Measurements from ENCODE around the gene MAP7D1. TPM values are rescaled to one million over a fixed set of nuclear protein-coding genes. Genes with fewer than 3 reads are reported as not detected.

The MAP7D1 gene
- total RNA-seq = 106 and 132 TPM in 2 replicates

DNA sequence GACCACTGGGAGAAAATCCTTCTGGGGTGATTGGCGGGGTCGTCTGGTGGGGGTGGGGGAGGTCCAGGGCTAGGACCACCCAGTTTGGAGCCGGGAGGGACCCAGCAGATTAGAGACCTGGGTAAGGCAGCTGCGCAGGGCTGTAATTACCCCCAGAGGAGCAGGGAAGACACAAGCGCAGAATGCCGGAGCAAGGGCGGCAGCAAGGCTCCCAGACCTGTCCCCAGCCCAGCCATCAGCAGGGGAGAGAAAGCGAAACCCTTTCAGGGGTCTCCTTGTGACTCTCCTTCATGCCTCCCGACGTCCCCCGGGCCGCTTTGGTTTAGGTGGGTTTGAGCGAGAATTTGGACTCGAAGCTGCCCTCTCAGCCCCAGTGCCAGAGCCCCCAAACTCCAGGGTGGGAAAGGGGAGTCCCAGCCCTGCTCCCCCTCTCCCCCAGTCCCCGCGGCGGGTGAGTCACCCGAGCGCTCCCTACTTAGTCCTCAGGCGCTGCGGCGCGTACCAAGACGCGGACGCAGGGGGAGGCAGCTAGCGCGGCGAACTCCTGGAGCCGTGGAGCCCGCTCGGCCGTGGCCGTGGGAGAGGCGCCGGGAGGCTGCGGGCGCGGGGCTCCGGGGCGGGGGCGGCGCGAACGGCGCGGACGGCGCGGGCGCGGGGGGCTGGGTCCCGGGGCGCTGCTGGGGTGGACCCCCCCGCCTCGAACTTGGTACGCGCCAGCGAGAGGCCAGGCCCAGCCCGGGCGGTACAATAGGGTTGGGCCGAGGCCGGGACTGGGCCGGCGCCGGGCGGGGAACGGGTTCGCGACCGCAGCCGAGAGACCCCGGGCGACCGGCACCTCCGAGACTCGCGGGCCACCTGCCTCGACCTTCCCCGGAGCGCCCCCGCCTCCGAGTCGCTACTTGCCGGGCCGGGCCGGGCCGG lies at the start of gene MAP7D1:
MAP7D1 (plus strand) TSS at position 753 of the 921 bp plus-strand sequence. CDS start 258 bp downstream, outside the sequence.
- H3K4me1 ChIP-seq (ENCODE audit: insufficient read depth, low read length) = peaks cover 53% of the 10 kb centered on the region

DNA sequence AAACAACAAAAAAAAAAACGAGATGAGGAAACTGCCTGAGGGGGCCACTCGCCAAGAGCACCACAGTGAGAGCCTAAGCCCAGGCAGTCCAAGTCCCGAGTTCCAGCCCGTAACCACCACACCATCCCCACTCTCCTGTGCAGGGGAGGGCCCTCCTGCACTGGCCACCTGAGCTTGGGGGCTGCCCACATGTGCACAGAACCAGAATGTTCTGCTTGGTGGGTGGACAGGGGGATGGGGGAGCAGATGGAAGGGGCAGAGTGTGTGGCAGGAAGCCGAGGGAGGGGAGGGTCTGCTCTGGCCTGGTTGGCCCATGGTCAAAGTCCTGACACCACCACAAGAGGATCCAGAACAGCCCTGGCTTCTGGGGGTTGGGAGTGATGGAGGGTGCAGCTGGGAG lies 49.7 kb upstream of the MAP7D1 start:
- Histone ChIP-seq H3K9me3 (ENCODE audit: low read depth, low read length) (no peaks in the 10 kb centered on the region), H3K27ac (ENCODE audit: low read depth, low read length) (no peak overlapping the region), H3K4me2 (ENCODE audit: insufficient read depth, low read length) (no peak overlapping the region), H3K27me3 (ENCODE audit: insufficient read depth, low read length) (no peaks in the 10 kb centered on the region), H3K4me3 (ENCODE audit: insufficient read depth, low read length) (no peak overlapping the region), H3K79me2 (ENCODE audit: insufficient read depth, low read length) (no peaks in the 10 kb centered on the region), H3K36me3 (ENCODE audit: insufficient read depth, low read length) (no peaks in the 10 kb centered on the region), H3K4me1 (ENCODE audit: insufficient read depth, low read length) (peaks cover 18% of the 10 kb centered on the region), H2AFZ (ENCODE audit: low read length) (no peak overlapping the region), H4K20me1 (ENCODE audit: insufficient read depth, low read length) (no peaks in the 10 kb centered on the region)
- TF ChIP-seq, protein P1, sequence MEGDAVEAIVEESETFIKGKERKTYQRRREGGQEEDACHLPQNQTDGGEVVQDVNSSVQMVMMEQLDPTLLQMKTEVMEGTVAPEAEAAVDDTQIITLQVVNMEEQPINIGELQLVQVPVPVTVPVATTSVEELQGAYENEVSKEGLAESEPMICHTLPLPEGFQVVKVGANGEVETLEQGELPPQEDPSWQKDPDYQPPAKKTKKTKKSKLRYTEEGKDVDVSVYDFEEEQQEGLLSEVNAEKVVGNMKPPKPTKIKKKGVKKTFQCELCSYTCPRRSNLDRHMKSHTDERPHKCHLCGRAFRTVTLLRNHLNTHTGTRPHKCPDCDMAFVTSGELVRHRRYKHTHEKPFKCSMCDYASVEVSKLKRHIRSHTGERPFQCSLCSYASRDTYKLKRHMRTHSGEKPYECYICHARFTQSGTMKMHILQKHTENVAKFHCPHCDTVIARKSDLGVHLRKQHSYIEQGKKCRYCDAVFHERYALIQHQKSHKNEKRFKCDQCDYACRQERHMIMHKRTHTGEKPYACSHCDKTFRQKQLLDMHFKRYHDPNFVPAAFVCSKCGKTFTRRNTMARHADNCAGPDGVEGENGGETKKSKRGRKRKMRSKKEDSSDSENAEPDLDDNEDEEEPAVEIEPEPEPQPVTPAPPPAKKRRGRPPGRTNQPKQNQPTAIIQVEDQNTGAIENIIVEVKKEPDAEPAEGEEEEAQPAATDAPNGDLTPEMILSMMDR (IDR thresholded peaks at IDR 0.05; ENCODE audit: extremely low read depth, low read depth, low read length) = no peak
- no peak for DNase-seq (ENCODE audit: insufficient read length, low spot score, missing footprints)

More for the DNA sequence above, at the start of gene MAP7D1:
- H3K36me3 ChIP-seq (ENCODE audit: insufficient read depth, low read length) = peaks cover 21% of the 10 kb centered on the region
- no peaks in the 10 kb centered on the region for H3K9me3 ChIP-seq (ENCODE audit: low read depth, low read length)
- peak; percentile 98 for DNase-seq (ENCODE audit: insufficient read length, low spot score, missing footprints)
- H2AFZ ChIP-seq (ENCODE audit: low read length) = peak within 1 kb of the TSS; percentile 87
- peaks cover 56% of the 10 kb centered on the region for H3K79me2 ChIP-seq (ENCODE audit: insufficient read depth, low read length)
- TF ChIP-seq, protein P1 (IDR thresholded peaks at IDR 0.05; ENCODE audit: extremely low read depth, low read depth, low read length) = no peak
- H3K27me3 ChIP-seq (ENCODE audit: insufficient read depth, low read length) = no peaks in the 10 kb centered on the region
- H3K4me2 ChIP-seq (ENCODE audit: insufficient read depth, low read length) = peak within 1 kb of the TSS; percentile 97
- peak within 1 kb of the TSS; percentile 96 for H3K27ac ChIP-seq (ENCODE audit: low read depth, low read length)
- H4K20me1 ChIP-seq (ENCODE audit: insufficient read depth, low read length) = peaks cover 39% of the 10 kb centered on the region
- peak within 1 kb of the TSS; percentile 98 for H3K4me3 ChIP-seq (ENCODE audit: insufficient read depth, low read length)

DNA sequence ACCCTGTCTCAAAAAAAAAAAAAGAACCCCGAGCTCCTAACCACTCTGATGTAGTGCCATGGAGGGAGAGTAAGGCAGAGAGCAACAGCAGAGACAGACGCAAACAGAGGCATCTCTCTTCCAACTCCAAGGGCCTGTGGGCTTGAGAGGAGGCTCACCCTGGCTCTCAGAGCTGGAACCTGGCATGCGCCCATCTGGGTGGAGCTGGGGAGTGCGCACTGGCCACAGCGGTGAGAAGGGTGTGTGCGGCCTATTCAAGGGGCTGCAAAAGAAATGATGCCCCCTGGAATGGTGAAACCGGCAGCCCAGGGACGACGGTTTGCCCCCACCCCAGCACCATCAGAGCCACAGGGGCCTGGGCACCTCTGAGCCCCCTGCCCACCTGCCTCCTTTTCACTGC lies 48.6 kb upstream of the MAP7D1 start:
- Histone ChIP-seq H3K79me2 (ENCODE audit: insufficient read depth, low read length) (no peaks in the 10 kb centered on the region), H4K20me1 (ENCODE audit: insufficient read depth, low read length) (no peaks in the 10 kb centered on the region), H3K4me3 (ENCODE audit: insufficient read depth, low read length) (no peak overlapping the region), H3K27ac (ENCODE audit: low read depth, low read length) (no peak overlapping the region), H3K4me1 (ENCODE audit: insufficient read depth, low read length) (peaks cover 18% of the 10 kb centered on the region), H2AFZ (ENCODE audit: low read length) (no peak overlapping the region), H3K4me2 (ENCODE audit: insufficient read depth, low read length) (no peak overlapping the region), H3K36me3 (ENCODE audit: insufficient read depth, low read length) (no peaks in the 10 kb centered on the region), H3K9me3 (ENCODE audit: low read depth, low read length) (no peaks in the 10 kb centered on the region), H3K27me3 (ENCODE audit: insufficient read depth, low read length) (no peaks in the 10 kb centered on the region)
- TF ChIP-seq, protein P1 (IDR thresholded peaks at IDR 0.05; ENCODE audit: extremely low read depth, low read depth, low read length) = no peak
- no peak for DNase-seq (ENCODE audit: insufficient read length, low spot score, missing footprints)

DNA sequence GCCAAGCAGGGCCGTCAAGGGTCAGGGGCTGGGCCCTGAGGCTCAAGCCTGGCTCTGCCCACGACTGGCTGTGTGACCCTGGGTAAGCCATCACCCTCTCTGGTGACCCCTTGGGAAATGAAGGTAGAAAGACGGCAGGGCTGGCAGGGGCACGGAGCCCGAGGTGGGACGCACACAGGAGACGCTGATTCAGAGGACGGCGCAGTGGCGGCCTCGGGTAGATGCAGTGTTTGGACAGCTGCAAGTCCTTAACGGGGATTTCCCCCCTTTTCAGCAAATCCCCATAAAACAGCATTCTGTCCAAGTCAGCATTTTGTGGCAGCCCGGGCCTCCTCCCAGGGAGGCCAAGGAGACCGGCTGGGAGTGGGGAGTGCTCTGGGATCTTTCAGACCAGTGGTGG lies 47.6 kb upstream of the MAP7D1 start:
- H3K4me2 ChIP-seq (ENCODE audit: insufficient read depth, low read length) = peak overlapping the region; percentile 75
- peak overlapping the region; percentile 23 for H2AFZ ChIP-seq (ENCODE audit: low read length)
- peak overlapping the region; percentile 52 for H3K27ac ChIP-seq (ENCODE audit: low read depth, low read length)
- no peaks in the 10 kb centered on the region for H3K36me3 ChIP-seq (ENCODE audit: insufficient read depth, low read length)
- no peaks in the 10 kb centered on the region for H3K79me2 ChIP-seq (ENCODE audit: insufficient read depth, low read length)
- H3K27me3 ChIP-seq (ENCODE audit: insufficient read depth, low read length) = no peaks in the 10 kb centered on the region
- no peaks in the 10 kb centered on the region for H3K9me3 ChIP-seq (ENCODE audit: low read depth, low read length)
- H3K4me1 ChIP-seq (ENCODE audit: insufficient read depth, low read length) = peaks cover 18% of the 10 kb centered on the region
- no peaks in the 10 kb centered on the region for H4K20me1 ChIP-seq (ENCODE audit: insufficient read depth, low read length)
- TF ChIP-seq, protein P1 (IDR thresholded peaks at IDR 0.05; ENCODE audit: extremely low read depth, low read depth, low read length) = no peak
- peak; percentile 97 for DNase-seq (ENCODE audit: insufficient read length, low spot score, missing footprints)
- H3K4me3 ChIP-seq (ENCODE audit: insufficient read depth, low read length) = peak overlapping the region; percentile 35

All from osteoblast (primary cell).